GM21529 (cell line): ENCODE data around the gene HIPK2.

ENCODE experiments used
- ATAC-seq: cut with Tn5 transposase; IDR thresholded peaks from one replicate; pipeline ENCODE4 v1.9.1; 2021; ENCODE audit not compliant: unreplicated experiment

Gene HIPK2

DNA sequence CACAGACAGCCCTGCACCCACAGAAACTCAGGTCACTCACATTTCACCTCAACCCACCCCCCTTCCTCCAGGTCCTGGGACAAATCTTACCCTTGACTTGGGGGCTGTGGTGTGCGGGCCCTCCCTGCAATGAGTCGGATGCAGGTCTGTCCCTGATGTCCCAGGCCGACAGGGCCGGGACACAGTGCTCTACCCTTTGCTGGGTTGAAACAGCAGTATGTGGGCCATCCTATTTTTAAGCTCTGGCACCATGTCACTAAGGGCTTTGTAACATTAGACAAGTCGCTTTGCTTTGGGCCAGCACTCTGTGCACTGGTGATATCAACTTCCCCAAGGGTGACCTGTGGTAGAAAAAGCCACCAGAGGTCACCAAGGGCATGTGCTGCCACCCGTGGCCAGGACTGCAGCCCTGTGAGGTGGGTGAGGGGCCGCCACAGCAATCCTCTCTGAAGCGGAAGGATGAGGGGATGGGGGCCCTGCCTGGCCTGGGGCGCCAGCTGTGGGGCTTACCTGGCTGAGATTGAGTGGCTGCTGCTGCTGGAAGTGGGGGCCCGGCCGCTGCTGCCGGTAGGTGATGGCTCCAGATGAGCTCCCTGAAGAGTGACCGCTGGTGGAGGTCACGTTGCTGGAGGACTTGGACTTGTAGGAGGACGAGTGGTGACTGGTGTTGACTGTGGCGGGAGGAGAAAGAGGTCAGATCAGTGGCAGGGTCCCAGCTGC, 203.0 kb downstream of the HIPK2 start:
- ATAC-seq = no peak

DNA sequence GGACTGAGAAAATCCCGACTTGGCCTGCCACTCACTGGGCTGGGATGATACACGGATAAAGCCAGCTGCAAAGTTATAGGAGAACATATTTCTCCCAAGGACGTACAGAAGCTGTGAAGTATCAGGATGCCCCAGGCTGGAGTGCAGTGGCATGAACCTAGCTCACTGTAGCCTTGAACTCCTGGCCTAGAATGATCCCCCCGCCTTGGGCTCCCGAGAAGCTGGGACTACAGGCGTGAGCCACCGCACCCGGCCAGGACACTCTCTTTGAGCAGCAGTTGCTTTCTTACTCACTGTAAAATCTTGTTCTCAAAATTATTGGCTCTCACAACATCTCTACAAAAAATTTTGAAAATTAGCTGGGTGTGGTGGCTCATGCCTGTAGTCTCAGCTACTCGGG, 203.9 kb downstream of the HIPK2 start:
- no peak for ATAC-seq

DNA sequence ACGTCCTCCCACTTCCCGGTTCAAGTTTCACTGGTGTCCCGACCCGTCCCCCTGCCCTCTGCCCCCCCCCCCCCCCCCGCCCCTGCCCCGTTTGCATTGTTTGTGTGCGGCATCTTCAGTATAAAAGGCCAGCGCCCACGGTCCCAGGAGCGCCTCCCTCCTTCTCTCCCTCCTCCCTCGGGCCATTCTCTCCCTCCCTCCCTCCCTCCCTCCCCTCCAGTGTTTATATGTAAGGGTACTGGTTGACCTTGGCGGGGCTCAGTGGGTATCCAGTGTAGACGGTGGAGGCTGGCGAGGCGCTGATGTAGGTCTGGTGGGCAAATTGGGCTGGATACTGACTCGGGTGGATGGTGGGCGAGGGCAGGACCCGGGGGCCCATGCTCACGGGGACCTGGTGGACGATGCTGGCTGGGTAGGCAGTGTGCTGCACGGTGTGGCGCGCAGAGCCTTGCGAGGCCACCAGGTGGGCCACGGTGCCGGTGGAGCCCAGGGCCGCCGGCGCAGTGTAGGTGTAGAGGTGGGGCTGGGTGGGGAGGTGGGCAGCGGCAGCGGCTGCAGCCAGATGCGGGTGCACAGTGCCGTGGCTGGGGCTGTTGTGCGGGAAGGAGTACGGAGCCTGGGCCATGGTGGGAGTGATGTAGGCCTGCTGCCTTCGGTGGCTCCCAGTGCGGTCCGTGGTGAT, 205.0 kb downstream of the HIPK2 start:
- ATAC-seq = no peak

DNA sequence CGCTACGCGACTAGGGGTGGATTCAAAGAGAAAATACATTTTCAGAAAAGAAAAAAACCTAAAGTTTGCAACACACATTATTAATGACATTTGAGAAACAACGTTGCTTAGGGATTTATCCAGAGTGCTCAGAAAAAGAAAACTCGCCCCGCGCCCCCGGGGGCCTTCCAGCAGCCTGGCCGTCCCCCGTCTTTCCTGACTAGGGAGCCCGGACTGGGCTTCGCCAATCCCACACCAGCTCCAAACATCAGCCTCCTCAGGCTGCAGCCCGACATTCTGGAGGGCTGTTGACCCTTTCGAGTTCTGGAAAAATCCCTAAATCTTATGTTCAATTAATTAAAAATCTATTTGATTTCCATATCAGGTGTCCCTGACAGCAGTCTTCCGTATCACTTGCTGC, 205.7 kb downstream of the HIPK2 start:
- no peak for ATAC-seq

DNA sequence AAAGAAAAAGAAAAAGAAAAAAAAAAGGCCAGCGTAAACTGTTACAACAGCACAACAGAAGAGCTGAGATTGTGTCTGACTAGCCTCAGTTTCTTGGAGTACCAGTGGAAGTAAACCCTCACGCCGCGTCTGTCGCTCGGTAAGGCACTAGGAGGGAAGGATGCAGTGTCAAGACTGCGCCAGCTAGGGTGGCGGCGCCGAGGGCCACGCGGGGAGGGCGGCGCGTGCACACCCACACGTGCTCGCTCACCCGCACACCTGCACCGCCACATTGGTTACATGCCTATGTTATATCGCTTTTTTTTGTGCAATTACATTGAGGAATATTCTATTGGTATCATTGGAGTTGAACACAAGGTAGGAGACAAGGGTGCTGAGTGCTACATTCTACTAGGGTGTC, 206.1 kb downstream of the HIPK2 start:
- no peak for ATAC-seq

DNA sequence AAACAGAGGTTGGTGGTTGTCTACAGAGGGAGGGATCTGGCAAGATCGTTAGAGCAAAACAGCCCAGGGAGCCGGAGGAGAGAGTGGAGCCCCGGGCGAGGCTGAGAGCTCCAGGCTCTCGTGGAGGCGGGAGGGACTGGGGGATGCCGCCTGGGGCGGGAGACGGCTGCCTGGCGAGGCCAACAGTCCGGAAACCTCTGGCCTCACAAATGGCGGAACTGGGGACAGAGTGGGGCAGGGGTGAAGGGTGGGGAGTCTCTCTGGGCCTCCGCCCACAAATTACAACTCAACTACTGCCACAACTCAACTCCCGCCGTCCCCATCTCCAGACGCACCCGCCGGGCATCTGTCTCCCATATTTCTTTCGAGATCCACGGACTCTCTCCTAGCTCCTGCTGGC, 206.6 kb downstream of the HIPK2 start:
- ATAC-seq = no peak

DNA sequence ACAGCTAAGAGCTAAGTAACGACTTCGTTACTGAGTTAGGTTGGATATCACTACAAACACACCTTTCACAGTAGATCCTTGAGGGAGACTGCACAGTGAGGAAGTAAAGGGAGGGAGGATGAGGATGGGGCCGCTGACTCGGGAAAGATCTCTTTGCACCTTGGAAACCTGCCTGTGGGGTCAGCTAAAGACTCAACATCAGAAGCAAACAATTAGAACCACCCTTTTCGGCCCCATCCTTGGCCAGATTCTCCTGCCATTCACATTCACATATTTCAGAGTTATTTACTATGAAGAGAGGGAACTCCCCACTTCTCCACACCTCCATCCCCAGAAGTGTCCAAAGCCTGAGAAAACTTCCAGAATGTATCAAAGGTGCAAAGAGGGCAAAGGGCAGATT, 207.2 kb downstream of the HIPK2 start:
- no peak for ATAC-seq

DNA sequence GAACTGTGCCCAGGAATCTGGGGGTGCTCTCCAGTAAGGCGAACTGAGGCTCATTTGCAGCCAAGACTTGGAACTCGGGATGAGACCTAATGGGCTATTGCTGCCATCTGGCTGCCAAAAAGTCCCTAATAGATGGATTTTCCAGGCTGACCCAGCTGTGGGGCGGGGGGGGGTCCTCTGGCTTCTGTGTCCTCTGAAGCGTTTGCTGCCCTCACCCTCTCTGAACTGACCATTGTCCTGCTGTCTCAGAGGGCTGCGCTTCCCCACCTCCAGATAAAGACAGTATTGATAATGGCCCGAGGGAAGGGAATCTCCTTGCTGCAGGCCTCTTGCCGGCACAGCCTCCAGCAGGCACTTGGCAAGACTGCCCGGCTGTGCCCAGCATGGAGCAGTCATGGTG, 207.7 kb downstream of the HIPK2 start:
- ATAC-seq = no peak

DNA sequence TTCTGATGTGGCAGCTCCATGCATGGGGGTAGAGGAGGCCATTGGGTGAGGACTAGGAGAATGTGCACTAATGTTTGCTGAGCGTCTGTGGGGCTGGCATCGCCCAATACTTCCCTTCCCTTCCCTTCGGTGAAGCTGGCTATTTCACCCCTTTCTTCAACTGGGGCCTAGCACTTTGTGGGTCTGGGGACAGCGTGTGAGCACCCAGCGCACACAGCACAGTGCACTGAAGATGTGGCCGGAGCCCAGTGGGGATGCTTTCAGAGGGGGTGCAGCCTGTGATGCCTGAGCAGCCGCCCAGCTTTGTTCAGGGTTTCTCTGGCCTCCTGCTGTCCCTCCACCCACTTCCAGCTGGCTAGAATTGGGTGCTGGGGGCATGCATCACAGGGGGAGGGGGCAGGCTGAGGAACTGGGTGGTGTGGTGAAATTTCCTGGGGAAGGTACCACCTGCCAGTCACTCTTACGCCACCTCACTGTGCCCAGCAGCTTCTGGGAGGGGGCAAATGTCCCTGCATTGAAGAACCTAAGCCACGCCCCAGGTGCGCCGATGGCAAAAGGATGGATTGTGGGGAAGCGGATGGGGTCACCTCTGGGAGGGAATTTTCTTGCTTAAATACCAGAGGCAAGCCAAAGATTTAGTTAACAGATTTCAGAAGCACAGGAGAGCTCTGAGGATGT, 208.8 kb downstream of the HIPK2 start:
- ATAC-seq = no peak

DNA sequence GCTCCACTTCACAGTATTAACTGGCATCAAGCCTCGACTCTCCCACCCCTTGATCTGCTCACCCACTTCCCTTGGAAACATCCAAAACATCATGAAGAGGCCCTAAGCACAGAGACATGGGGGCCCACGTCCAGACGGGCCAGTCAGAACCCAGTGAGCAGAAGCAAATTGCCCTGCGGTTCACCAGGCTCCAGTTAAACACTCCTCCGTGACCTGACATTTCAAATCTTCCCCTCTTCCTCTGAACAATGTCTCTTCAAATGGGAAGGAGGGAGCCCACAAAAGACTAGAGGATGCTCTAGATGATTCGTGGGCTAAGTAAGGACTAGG, 209.5 kb downstream of the HIPK2 start:
- no peak for ATAC-seq

DNA sequence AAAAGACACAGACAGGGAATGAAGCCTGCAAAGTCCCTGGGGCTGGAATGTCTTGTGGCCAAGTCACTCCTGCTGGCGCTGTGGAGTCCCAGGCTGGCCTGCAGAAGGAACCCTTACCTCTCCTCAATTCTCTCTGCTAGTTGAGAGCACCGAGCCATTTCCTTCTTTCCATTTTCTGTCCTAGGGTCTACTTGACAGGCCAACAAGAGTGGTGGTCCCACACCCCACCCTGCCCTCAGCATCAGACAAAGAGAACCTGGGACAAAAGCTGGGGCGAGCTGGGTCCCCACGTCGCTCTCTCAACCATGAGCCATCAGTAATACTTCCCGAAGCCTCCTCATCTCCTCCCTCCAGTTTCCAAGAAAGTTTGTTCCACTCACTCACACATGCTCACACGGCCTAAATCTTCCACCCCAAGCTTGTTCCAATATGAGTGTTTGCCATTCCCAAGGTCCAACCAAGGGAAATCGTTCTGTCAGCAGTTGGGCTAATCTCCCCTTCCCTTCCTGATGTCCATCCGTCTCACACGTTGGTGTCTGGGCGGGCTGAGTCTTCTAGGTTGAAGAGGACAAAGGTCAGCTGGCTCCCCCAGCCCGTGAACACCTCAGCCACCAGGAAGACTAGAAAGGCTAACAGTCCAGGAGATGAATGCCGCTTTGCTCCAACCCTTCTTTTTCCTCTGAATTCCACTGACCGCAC, 210.0 kb downstream of the HIPK2 start:
- no peak for ATAC-seq

DNA sequence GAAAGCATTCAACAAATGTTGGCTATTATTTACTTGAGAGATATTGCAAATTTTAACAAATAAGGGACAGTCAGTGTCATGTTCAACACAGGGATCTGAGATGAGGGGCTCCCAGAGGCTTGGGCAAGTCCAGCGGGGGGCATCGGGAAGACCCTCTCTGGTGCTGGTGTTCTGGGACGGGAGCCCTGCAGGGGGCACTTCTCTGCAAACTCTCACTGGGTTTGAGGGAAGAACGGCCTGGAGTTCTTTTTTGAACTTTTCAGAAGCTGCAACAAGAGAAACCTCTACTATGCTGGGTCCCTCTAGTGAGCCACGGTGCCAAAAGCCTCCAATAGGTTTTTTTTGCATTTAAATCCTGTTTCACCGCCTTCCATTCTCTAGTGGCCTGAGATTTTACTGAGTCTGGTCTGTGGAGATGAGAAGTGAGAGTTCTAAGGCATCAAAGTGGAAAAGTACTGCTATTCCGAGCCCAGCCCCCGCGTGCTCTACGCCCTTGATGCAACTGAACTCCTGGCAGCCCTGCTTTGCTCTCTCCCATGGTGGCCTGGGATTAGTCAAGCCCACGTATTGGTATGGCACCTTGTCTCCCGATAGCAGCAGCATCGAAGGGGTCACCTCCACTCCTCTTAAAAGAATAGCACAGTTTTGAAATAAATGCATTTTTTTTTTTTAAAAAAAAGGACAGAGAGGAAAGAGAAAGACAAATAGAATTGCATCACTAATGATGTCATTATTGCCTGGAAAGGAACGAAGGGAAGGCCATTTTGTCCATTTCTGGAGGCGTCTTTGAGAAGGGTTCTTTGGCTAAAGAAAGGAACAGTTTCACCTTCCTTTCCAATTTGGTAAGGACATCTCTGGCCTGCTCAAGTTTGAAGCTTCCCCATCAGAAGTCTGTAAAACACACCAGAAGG, 210.8 kb downstream of the HIPK2 start:
- no peak for ATAC-seq

DNA sequence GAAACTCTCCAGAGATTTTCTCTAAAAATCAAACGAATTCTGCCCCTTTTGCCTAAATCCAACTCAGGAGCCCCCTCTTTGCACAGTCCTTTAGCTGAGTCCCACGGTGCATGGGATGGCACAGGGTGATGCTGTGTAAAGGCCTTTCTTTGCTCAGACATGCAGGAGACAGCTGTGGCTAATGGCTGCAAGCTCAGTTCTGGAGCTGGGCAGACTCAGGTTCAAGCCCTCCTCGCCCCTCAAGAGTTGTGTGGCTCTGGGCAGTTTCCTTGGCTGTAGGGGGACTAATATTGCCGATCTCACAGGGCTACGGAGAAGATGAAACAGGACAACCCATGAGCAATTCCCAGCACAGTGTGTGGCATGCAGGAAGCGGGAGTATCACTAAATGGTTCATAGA, 211.7 kb downstream of the HIPK2 start:
- ATAC-seq = no peak

DNA sequence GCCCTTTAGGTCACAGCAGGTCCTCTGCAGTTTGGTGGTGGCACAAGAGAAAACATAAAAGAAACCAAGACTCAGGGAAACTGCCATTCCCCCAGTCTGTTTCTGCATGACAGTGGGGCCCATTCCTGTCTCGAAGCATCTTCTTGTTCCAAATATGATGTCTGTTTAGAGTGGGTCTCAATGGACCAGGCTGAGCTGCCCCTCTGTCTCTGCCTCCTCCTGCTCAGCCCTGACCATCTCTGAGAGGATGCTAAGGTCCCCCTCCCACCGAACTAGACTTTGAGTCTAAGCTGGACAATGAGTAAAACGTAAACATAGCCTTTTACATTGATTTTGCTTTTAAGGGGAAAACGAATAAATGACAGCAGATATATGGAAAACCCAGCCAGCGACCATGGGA, 213.9 kb downstream of the HIPK2 start:
- ATAC-seq = no peak

DNA sequence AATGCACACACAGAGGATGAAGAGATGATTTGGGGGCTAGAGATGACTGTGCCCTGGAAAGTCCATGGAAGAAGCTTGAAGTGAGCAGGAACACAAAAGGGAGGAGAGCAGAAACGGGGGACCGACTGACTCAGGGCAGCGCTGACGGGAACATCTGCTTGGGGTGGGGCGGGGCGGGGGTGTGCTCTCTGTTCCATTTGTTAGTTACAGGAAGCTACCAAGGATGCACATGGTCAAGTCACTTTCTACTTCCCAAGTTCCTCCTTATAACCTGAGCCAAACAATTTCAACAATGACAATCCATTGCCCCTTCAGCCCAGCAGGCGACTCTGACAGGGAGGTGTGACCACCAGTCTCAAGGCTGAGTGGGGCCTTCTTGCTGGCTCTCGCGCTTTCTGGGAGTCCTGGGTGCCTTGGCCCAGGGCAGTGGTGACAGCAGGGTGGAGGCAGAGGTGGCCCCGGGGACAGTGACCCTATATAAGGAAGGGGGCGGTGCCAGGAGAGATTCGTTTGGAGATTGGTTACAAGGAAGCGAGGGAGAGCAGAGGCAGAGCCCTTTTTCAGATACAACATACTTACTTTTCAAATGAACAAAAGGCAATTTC, 214.7 kb downstream of the HIPK2 start:
- ATAC-seq = no peak

DNA sequence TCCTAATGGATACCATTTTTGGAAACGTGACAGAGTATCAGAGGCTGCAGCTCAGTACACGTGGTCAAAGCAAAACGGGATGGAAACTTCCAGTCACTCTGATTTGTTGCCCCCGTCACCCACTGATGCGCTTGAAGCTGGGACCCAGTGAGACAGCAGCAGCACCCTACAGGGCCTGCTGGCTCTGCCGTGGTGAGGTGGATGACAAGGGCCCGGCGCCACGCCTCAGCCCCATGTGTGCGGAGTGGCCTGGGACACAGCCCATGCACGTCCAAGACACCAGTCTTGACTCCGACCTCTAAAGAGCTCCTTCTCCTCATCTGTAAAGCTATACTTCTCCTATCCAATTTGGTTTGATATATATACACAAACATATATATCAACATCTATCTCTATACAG, 215.3 kb downstream of the HIPK2 start:
- no peak for ATAC-seq

DNA sequence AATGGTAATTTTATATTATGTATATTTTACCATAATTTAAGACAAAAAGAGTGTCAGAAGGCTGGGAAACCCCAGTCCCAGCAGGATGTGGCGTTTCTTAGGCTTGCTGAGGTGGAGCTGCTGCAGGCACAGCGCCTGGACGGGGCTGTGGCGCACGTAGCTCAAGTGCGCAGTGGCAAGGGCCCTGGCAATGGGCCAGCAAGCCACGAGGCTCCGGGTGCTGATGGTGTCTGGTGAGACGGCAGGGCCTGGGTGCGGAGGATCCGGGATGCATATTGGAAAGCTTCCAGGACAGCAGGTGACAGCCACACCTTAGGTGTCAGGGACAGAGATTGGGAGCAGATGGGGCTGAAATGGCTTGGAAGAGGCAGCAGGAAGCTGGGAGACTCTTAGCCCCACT, 217.1 kb downstream of the HIPK2 start:
- ATAC-seq = no peak

DNA sequence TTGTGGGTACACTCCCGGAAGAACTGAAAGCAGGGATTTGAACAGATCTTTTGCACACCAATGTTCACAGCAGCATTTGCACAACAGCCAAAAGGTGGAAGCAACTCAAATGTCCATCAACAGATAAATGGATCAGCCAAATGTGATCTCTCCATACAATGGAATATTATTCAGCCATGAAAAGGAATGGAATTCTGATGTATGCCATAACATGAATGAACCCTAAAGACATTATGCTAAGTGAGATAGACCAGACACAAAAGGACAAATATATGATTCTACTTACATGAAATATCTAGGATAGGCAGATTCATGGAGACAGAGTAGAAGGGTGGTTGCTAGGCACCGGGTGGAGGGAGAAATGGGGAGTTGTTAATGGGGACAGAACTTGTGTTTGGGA, 217.6 kb downstream of the HIPK2 start:
- ATAC-seq = no peak

DNA sequence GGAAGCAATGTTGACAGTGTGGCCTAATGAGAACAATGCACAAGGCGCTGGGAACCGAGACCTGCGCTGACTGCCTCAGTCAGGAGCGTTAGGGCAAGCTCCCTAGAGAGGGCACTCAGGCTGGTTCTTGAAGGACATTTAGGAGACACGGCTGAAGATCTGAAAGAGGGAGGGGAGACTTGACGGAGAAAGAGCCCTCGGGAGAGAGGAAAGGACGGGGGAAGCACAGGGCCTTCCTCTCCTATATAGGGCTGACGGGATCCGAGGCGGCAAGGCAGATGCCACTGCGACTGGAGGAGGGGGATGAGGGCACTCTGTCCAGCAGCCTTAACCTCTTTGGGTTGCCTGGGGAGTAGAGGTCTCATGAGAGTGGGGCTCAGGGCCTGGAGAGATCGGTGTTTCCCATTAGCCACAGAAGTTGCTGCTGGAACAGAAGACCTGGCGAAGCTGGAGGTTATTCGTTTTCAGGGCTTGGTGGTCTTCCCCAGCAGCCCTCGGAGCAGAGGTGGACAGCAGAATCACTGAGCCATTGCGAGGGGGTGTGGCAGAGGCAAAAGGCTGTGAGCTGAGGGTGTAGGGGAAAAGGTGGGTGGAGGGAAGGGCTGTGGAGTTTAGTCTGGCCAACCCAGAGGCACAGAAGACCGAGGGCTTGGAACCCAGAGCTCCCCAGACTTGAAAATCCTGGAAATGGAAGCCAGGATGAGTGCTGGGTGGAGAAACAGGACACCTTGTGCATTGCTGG, 218.3 kb downstream of the HIPK2 start:
- no peak for ATAC-seq
